ENCODE results near the gene PLG.

PLG gene

DNA sequence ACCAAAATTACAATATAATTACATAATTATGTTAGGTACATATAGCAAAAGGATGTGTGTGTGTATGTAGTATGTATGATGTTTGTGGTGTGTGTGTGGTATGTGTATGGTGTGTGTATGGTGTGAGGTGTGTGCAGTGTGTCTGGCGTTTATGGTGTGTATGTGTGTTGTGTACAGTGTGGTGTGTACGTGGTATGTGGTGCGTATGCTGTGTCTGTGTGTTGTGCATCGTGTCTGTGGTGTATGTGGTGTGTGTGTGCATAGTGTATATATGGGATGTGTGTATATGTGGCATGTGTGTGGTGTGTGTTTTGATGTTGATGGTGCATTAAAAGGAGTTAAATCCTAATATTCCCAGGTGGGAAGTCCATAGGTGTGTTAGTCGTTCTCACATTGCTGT, 62.8 kb downstream of the PLG start:
- Histone ChIP-seq H4K20me1 (ENCODE audit: insufficient read depth) (no peaks in the 10 kb centered on the region), H3K4me1 (ENCODE audit: low read depth, poor library complexity, severe bottlenecking) (peaks cover 4% of the 10 kb centered on the region), H3K36me3 (ENCODE audit: insufficient read depth) (no peaks in the 10 kb centered on the region), H3K27ac (no peak overlapping the region), H2AFZ (ENCODE audit: low read depth) (no peak overlapping the region), H3K4me2 (no peak overlapping the region), H3K79me2 (ENCODE audit: insufficient read depth, low read depth) (no peaks in the 10 kb centered on the region), H3K9ac (no peak overlapping the region), H3K4me3 (IDR thresholded peaks at IDR 0.05; ENCODE audit: insufficient read depth, low read depth, low read length) (no peak overlapping the region), H3K27me3 (ENCODE audit: insufficient read depth, low read depth) (no peaks in the 10 kb centered on the region)
- TF ChIP-seq, protein P1, sequence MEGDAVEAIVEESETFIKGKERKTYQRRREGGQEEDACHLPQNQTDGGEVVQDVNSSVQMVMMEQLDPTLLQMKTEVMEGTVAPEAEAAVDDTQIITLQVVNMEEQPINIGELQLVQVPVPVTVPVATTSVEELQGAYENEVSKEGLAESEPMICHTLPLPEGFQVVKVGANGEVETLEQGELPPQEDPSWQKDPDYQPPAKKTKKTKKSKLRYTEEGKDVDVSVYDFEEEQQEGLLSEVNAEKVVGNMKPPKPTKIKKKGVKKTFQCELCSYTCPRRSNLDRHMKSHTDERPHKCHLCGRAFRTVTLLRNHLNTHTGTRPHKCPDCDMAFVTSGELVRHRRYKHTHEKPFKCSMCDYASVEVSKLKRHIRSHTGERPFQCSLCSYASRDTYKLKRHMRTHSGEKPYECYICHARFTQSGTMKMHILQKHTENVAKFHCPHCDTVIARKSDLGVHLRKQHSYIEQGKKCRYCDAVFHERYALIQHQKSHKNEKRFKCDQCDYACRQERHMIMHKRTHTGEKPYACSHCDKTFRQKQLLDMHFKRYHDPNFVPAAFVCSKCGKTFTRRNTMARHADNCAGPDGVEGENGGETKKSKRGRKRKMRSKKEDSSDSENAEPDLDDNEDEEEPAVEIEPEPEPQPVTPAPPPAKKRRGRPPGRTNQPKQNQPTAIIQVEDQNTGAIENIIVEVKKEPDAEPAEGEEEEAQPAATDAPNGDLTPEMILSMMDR (conservative IDR thresholded peaks at IDR 0.05; ENCODE audit: low read depth, low read length): no peak

DNA sequence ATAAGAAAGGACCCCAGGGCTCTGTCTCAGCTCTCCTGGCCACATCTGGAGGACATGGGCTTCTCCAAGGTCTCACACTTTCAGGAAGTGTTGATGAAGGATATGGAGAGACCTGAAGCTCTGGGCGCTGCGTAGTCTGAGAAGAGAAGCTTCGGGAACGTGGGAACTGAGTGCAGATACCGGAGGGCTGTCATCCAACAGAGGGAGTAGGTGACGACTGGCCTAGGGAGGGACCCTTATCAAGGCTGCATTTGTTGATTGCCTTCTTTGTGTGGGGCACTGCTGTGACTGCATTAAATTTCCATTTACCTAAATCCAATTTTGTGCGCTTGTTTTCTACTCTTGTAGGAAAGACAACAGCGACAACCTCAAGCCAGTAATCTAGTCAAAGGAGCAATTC, 63.4 kb downstream of the PLG start:
- H3K9ac ChIP-seq: no peak overlapping the region
- TF ChIP-seq, protein P1 (conservative IDR thresholded peaks at IDR 0.05; ENCODE audit: low read depth, low read length): no peak
- peaks cover 4% of the 10 kb centered on the region for H3K4me1 ChIP-seq (ENCODE audit: low read depth, poor library complexity, severe bottlenecking)
- H3K4me2 ChIP-seq: no peak overlapping the region
- no peak overlapping the region for H3K4me3 ChIP-seq (IDR thresholded peaks at IDR 0.05; ENCODE audit: insufficient read depth, low read depth, low read length)
- no peaks in the 10 kb centered on the region for H3K36me3 ChIP-seq (ENCODE audit: insufficient read depth)
- no peaks in the 10 kb centered on the region for H4K20me1 ChIP-seq (ENCODE audit: insufficient read depth)
- H2AFZ ChIP-seq (ENCODE audit: low read depth): no peak overlapping the region
- H3K27ac ChIP-seq: no peak overlapping the region
- H3K27me3 ChIP-seq (ENCODE audit: insufficient read depth, low read depth): no peaks in the 10 kb centered on the region
- H3K79me2 ChIP-seq (ENCODE audit: insufficient read depth, low read depth): no peaks in the 10 kb centered on the region

DNA sequence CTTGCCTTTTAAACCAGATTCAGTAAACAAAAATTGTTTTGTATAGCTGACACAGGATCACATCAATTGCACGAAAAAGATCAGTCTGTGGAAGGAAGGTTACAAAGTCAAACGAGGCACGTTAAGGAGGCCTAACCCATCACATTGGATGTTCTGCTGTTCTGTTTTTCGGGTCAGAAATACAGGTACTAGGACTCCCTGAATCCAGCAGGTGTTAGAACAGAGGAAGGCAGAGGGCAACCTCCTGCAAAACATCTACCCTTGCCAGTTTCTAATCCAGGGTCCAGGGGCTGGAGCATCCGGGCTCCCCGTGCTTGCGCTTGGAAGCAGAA, 64.6 kb downstream of the PLG start:
- no peaks in the 10 kb centered on the region for H3K79me2 ChIP-seq (ENCODE audit: insufficient read depth, low read depth)
- no peaks in the 10 kb centered on the region for H3K36me3 ChIP-seq (ENCODE audit: insufficient read depth)
- peak overlapping the region; percentile 78 for H2AFZ ChIP-seq (ENCODE audit: low read depth)
- H3K27ac ChIP-seq: no peak overlapping the region
- H3K4me3 ChIP-seq (IDR thresholded peaks at IDR 0.05; ENCODE audit: insufficient read depth, low read depth, low read length): no peak overlapping the region
- TF ChIP-seq, protein P1 (conservative IDR thresholded peaks at IDR 0.05; ENCODE audit: low read depth, low read length): no peak
- H3K9ac ChIP-seq: peak overlapping the region; percentile 59; the same call in 1 of the 2 replicates
- no peaks in the 10 kb centered on the region for H3K27me3 ChIP-seq (ENCODE audit: insufficient read depth, low read depth)
- peaks cover 4% of the 10 kb centered on the region for H3K4me1 ChIP-seq (ENCODE audit: low read depth, poor library complexity, severe bottlenecking)
- no peaks in the 10 kb centered on the region for H4K20me1 ChIP-seq (ENCODE audit: insufficient read depth)
- H3K4me2 ChIP-seq: no peak overlapping the region; the same call in 1 of the 2 replicates

DNA sequence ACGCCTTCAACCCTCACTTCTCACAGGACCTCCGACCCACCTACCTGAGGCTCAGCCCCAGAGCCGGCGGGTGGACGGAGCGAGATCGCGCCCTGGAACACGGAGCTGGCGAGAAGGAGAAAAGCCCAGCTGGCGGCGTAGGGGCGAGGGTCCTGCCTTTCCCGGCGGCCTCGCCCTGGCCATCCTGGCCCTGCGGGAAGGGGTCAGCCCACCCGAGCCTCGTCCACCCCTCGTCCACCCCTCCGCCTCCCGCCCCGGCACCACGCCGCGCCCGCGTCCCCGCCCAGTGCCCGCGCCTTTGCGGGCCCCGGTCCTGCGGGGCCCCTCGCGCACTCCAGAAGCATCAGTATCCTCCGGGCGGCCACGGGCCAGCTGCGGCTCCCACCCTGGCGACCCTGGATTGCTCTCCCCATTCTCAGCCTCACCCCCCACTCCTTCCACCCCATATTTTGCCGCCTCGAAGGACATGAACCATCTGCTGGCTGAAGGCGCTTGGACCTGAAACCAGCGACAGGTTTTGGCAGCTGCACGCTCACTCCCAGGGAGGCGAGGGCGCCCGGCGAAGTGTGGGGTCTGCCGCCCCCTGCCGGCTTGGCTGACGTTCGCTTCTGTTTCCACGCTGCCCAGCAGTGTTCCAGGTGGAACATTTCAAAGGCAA, 65.1 kb downstream of the PLG start:
- Histone ChIP-seq H3K27me3 (ENCODE audit: insufficient read depth, low read depth) (no peaks in the 10 kb centered on the region), H4K20me1 (ENCODE audit: insufficient read depth) (no peaks in the 10 kb centered on the region), H2AFZ (ENCODE audit: low read depth) (peak overlapping the region; percentile 78), H3K4me3 (IDR thresholded peaks at IDR 0.05; ENCODE audit: insufficient read depth, low read depth, low read length) (no peak overlapping the region), H3K79me2 (ENCODE audit: insufficient read depth, low read depth) (no peaks in the 10 kb centered on the region), H3K27ac (no peak overlapping the region), H3K4me1 (ENCODE audit: low read depth, poor library complexity, severe bottlenecking) (peaks cover 4% of the 10 kb centered on the region), H3K9ac (peak overlapping the region; percentile 59; the same call in 1 of the 2 replicates), H3K36me3 (ENCODE audit: insufficient read depth) (no peaks in the 10 kb centered on the region), H3K4me2 (no peak overlapping the region; the same call in 1 of the 2 replicates)
- TF ChIP-seq, protein P1 (conservative IDR thresholded peaks at IDR 0.05; ENCODE audit: low read depth, low read length): peak; percentile 76

Data from KMS-11 (cell line).